ENCODE results near the gene DCAF11.

The DCAF11 gene

DNA sequence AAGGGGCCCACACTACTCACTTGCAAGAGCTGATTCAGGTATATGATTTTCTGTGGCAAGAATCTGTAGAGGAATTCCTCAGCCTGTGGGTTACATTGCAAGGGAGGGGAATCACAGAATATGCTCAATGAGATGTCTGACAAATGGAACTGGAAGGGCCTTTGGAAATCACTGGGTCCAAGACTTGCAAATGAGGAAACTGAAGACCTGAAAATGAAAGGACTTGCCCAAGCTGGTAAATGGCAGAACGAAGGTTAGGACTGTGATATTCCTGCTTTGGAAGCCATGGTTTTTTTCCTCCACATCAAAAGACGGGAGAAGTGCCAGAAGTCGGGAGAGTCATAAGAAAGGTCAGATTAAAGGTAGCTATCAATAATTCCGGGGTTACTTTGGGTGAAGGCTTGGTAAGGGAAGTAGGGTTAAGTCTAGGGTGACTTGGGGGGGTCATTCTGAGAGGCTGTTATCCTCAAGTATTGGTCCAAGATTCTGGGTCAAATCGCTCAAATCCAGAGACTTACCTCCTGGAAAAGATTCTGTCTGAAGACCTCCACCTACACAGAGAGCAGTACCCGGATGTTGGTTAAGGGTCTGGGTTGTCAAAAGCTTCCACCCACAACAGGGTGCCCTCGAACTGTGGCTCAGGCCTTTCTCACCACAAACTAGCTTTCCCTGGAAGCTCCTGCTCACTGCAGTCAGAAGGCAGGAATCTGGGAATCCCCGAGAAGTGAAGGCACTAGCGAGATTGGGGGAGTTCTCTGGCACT lies 31.3 kb downstream of the DCAF11 start:
- TF ChIP-seq, protein P1, sequence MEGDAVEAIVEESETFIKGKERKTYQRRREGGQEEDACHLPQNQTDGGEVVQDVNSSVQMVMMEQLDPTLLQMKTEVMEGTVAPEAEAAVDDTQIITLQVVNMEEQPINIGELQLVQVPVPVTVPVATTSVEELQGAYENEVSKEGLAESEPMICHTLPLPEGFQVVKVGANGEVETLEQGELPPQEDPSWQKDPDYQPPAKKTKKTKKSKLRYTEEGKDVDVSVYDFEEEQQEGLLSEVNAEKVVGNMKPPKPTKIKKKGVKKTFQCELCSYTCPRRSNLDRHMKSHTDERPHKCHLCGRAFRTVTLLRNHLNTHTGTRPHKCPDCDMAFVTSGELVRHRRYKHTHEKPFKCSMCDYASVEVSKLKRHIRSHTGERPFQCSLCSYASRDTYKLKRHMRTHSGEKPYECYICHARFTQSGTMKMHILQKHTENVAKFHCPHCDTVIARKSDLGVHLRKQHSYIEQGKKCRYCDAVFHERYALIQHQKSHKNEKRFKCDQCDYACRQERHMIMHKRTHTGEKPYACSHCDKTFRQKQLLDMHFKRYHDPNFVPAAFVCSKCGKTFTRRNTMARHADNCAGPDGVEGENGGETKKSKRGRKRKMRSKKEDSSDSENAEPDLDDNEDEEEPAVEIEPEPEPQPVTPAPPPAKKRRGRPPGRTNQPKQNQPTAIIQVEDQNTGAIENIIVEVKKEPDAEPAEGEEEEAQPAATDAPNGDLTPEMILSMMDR (IDR thresholded peaks at IDR 0.05), result no peak
- peak overlapping the region; percentile 86 to 87 for H3K27ac ChIP-seq
- intact Hi-C loops (cut with DNase I; ENCODE audit: low total_unique reads), result loop anchor here (5.0 kb wide), 1 partner anchor 41 kb away; the partner anchor contains the start of gene IPO4
- H3K9me3 ChIP-seq, result no peaks in the 10 kb centered on the region
- no peak for DNase-seq
- peaks cover 18 to 38% (median 28%) of the 10 kb centered on the region in 4 donors for H3K4me1 ChIP-seq
- no peaks in the 10 kb centered on the region for H3K27me3 ChIP-seq
- peaks cover 16 to 24% (median 22%) of the 10 kb centered on the region in 3 donors for H3K36me3 ChIP-seq
- peak overlapping the region; percentile 79 to 92 for H3K4me3 ChIP-seq

DNA sequence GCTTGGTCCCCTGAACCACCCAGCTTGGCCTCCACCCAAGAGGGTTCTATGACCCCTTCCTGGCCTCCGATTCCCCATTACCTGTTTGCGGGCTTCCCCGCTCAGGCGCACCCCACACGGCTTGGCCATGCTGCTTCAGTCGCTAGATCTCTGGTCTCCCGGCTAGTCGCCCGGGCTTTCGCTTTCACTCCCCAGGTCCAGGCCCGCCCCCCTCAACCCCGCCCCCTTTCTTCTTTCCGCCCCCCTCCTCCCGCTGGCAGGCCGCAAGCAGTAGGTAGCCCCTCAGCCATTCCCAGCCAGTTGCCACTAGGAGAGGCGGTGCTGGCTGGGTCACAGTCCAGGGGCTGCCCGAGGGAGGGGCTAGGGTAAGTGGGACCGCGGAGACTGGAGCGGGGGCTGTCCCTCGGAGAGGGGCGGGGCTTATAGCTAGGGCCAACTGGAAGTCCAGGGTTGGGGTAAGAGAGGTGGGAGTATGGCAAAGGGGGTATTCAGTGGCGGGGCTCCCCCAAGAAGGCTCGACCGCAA lies 31.9 kb downstream of the DCAF11 start, which contains the start of gene PSME2:
Gene PSME2 (minus strand): TSS at position 158 of the 525 bp plus-strand sequence. CDS start 29 bp downstream, at position 129.
- Histone ChIP-seq H3K4me3 (peak within 1 kb of the TSS; percentile 79 to 92), H3K27me3 (no peaks in the 10 kb centered on the region), H3K4me1 (peaks cover 17 to 37% (median 28%) of the 10 kb centered on the region in 4 donors), H3K36me3 (peaks cover 23 to 30% (median 29%) of the 10 kb centered on the region in 3 donors), H3K9me3 (no peaks in the 10 kb centered on the region), H3K27ac (peak within 1 kb of the TSS; percentile 86 to 87)
- intact Hi-C loops (cut with DNase I; ENCODE audit: low total_unique reads), result loop anchor here (5.0 kb wide), 1 partner anchor 41 kb away; the partner anchor contains the start of gene IPO4
- DNase-seq, result peak; percentile 96 to 98
- TF ChIP-seq, protein P1 (IDR thresholded peaks at IDR 0.05), result no peak

- Histone ChIP-seq H3K36me3 (peaks cover 29 to 37% (median 35%) of the 10 kb centered on the region in 3 donors), H3K27ac (peak within 1 kb of the TSS; percentile 86 to 87), H3K4me3 (peak within 1 kb of the TSS; percentile 79 to 92), H3K4me1 (peaks cover 12 to 33% (median 25%) of the 10 kb centered on the region in 4 donors), H3K27me3 (no peaks in the 10 kb centered on the region), H3K9me3 (no peaks in the 10 kb centered on the region)
- TF ChIP-seq, protein P1 (IDR thresholded peaks at IDR 0.05), result no peak
- peak; percentile 99 for DNase-seq
- intact Hi-C loops (cut with DNase I; ENCODE audit: low total_unique reads), result loop anchor here (5.0 kb wide), 1 partner anchor 40 kb away; the partner anchor contains the start of gene IPO4
These were observed 32.6 kb downstream of the DCAF11 start, which contains the start of gene RNF31 for GRCh38 chr14:24146978-24147760. TSS of gene RNF31 (plus strand) at chr14:24147498. CDS start at chr14:24147699, 201 bp downstream.

- no peaks in the 10 kb centered on the region for H3K9me3 ChIP-seq
- H3K27me3 ChIP-seq, result no peaks in the 10 kb centered on the region
- peak in 1 of 2 donors; percentile 33 for DNase-seq
- H3K4me3 ChIP-seq, result peak overlapping the region; percentile 79 to 92
- intact Hi-C loops (cut with DNase I; ENCODE audit: low total_unique reads), result loop anchor here (5.0 kb wide), 1 partner anchor 39 kb away; the partner anchor contains the start of gene IPO4
- H3K27ac ChIP-seq, result peak overlapping the region; percentile 86 to 87
- H3K36me3 ChIP-seq, result peaks cover 36 to 44% (median 43%) of the 10 kb centered on the region in 3 donors
- TF ChIP-seq, protein P1 (IDR thresholded peaks at IDR 0.05), result no peak
- peaks cover 12 to 31% (median 23%) of the 10 kb centered on the region in 4 donors for H3K4me1 ChIP-seq
These were observed 33.3 kb downstream of the DCAF11 start for GRCh38 chr14:24147761-24148428.
